Astrocyte (in vitro differentiated cells and primary cell): ENCODE results near the gene DAPL1.
"Not testable (repeated sequence)": the region's sequence is repeated elsewhere in the genome, so short reads cannot be mapped to it uniquely, and the experiment has no call there.

Source experiments
- EZH2 ChIP-seq: IDR thresholded peaks from 2 replicates; pipeline ENCODE4 v1.6.1; 2012; ENCODE audit warnings: mild to moderate bottlenecking, low read length, inconsistent platforms; ENCODE audit not compliant: insufficient read depth
- TF ChIP-seq, protein P1 (sequence below): IDR thresholded peaks from 2 replicates; pipeline ENCODE4 v1.5.1; 2011; ENCODE audit warnings: low read depth, mild to moderate bottlenecking, inconsistent platforms, low read length, moderate library complexity; ENCODE audit not compliant: insufficient read depth

GRCh38 chr2:158865469-158865868 lies 70.4 kb downstream of the DAPL1 start:
- TF ChIP-seq, protein P1, sequence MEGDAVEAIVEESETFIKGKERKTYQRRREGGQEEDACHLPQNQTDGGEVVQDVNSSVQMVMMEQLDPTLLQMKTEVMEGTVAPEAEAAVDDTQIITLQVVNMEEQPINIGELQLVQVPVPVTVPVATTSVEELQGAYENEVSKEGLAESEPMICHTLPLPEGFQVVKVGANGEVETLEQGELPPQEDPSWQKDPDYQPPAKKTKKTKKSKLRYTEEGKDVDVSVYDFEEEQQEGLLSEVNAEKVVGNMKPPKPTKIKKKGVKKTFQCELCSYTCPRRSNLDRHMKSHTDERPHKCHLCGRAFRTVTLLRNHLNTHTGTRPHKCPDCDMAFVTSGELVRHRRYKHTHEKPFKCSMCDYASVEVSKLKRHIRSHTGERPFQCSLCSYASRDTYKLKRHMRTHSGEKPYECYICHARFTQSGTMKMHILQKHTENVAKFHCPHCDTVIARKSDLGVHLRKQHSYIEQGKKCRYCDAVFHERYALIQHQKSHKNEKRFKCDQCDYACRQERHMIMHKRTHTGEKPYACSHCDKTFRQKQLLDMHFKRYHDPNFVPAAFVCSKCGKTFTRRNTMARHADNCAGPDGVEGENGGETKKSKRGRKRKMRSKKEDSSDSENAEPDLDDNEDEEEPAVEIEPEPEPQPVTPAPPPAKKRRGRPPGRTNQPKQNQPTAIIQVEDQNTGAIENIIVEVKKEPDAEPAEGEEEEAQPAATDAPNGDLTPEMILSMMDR = not testable (repeated sequence)
- not testable (repeated sequence) for TF ChIP-seq EZH2
